ENCODE results near the gene TMEM130. TPM values are rescaled to one million over a fixed set of nuclear protein-coding genes. Genes with fewer than 3 reads are reported as not detected.

TMEM130 gene
- total and polyA plus RNA-seq, 2 donors (not counting 1 experiment from before 2014, with no cell fraction given) = 0.66 to 2.6 TPM

GRCh38 chr7:98899816-98900215, 30.0 kb upstream of the TMEM130 start:
- Histone ChIP-seq H3K9me3 (ENCODE audit: control insufficient read depth, insufficient read depth, low read depth, low read length) (no peaks in the 10 kb centered on the region), H3K4me1 (ENCODE audit: control insufficient read depth, extremely low read depth, insufficient read depth, low read length) (no peaks in the 10 kb centered on the region), H3K4me3 (replicated peaks in 1 of 4; ENCODE audit: control extremely low read depth in 1 of 4, insufficient read depth in 1 of 4, low read depth in 3 of 4, low read length in 4 of 4) (no peak overlapping the region), H3K36me3 (ENCODE audit: control insufficient read depth, insufficient read depth, low read length) (peaks cover 24% of the 10 kb centered on the region), H3K27me3 (ENCODE audit: control insufficient read depth, insufficient read depth, low read length) (no peaks in the 10 kb centered on the region), H3K79me2 (ENCODE audit: control insufficient read depth, insufficient read depth, low read length) (no peaks in the 10 kb centered on the region), H2AFZ (ENCODE audit: low read length) (no peak overlapping the region), H3K27ac (ENCODE audit: insufficient read depth, low read length) (no peak overlapping the region), H3K9ac (ENCODE audit: insufficient read depth, low read length) (no peak overlapping the region), H4K20me1 (ENCODE audit: control insufficient read depth, extremely low read depth, insufficient read depth, low read length) (no peaks in the 10 kb centered on the region), H3K4me2 (ENCODE audit: extremely low read depth, insufficient read depth, low read length) (no peak overlapping the region)
- no peak for DNase-seq (ENCODE audit: low read depth in 2 of 2)
- TF ChIP-seq EZH2 (IDR thresholded peaks at IDR 0.05; ENCODE audit: low read length, missing control alignments) (no peak), CTCF (conservative IDR thresholded peaks at IDR 0.05 in 1 of 2, IDR thresholded peaks at IDR 0.05 in 1 of 2; ENCODE audit: low read depth in 1 of 2, low read length in 2 of 2) (no peak)

- no peak for DNase-seq (ENCODE audit: low read depth in 2 of 2)
- Histone ChIP-seq H3K4me1 (ENCODE audit: control insufficient read depth, extremely low read depth, insufficient read depth, low read length) (no peaks in the 10 kb centered on the region), H3K9me3 (ENCODE audit: control insufficient read depth, insufficient read depth, low read depth, low read length) (no peaks in the 10 kb centered on the region), H3K36me3 (ENCODE audit: control insufficient read depth, insufficient read depth, low read length) (peaks cover 14% of the 10 kb centered on the region), H3K4me3 (replicated peaks in 1 of 4; ENCODE audit: control extremely low read depth in 1 of 4, insufficient read depth in 1 of 4, low read depth in 3 of 4, low read length in 4 of 4) (no peak overlapping the region), H2AFZ (ENCODE audit: low read length) (no peak overlapping the region), H3K27ac (ENCODE audit: insufficient read depth, low read length) (no peak overlapping the region), H3K4me2 (ENCODE audit: extremely low read depth, insufficient read depth, low read length) (no peak overlapping the region), H4K20me1 (ENCODE audit: control insufficient read depth, extremely low read depth, insufficient read depth, low read length) (no peaks in the 10 kb centered on the region), H3K27me3 (ENCODE audit: control insufficient read depth, insufficient read depth, low read length) (no peaks in the 10 kb centered on the region), H3K79me2 (ENCODE audit: control insufficient read depth, insufficient read depth, low read length) (no peaks in the 10 kb centered on the region), H3K9ac (ENCODE audit: insufficient read depth, low read length) (no peak overlapping the region)
- TF ChIP-seq CTCF (conservative IDR thresholded peaks at IDR 0.05 in 1 of 2, IDR thresholded peaks at IDR 0.05 in 1 of 2; ENCODE audit: low read depth in 1 of 2, low read length in 2 of 2) (no peak), EZH2 (IDR thresholded peaks at IDR 0.05; ENCODE audit: low read length, missing control alignments) (no peak)
Observed at GRCh38 chr7:98892609-98893008, 22.8 kb upstream of the TMEM130 start.

GRCh38 chr7:98887038-98887437, 17.2 kb upstream of the TMEM130 start:
- TF ChIP-seq CTCF (conservative IDR thresholded peaks at IDR 0.05 in 1 of 2, IDR thresholded peaks at IDR 0.05 in 1 of 2; ENCODE audit: low read depth in 1 of 2, low read length in 2 of 2) = no peak
- TF ChIP-seq EZH2 (IDR thresholded peaks at IDR 0.05; ENCODE audit: low read length, missing control alignments) = no peak
- Histone ChIP-seq H4K20me1 (ENCODE audit: control insufficient read depth, extremely low read depth, insufficient read depth, low read length) (no peaks in the 10 kb centered on the region), H3K9me3 (ENCODE audit: control insufficient read depth, insufficient read depth, low read depth, low read length) (no peaks in the 10 kb centered on the region), H3K4me2 (ENCODE audit: extremely low read depth, insufficient read depth, low read length) (no peak overlapping the region), H3K27me3 (ENCODE audit: control insufficient read depth, insufficient read depth, low read length) (no peaks in the 10 kb centered on the region), H2AFZ (ENCODE audit: low read length) (no peak overlapping the region), H3K79me2 (ENCODE audit: control insufficient read depth, insufficient read depth, low read length) (peaks cover 6% of the 10 kb centered on the region), H3K36me3 (ENCODE audit: control insufficient read depth, insufficient read depth, low read length) (peaks cover 12% of the 10 kb centered on the region), H3K4me3 (replicated peaks in 1 of 4; ENCODE audit: control extremely low read depth in 1 of 4, insufficient read depth in 1 of 4, low read depth in 3 of 4, low read length in 4 of 4) (no peak overlapping the region), H3K4me1 (ENCODE audit: control insufficient read depth, extremely low read depth, insufficient read depth, low read length) (no peaks in the 10 kb centered on the region), H3K27ac (ENCODE audit: insufficient read depth, low read length) (no peak overlapping the region), H3K9ac (ENCODE audit: insufficient read depth, low read length) (no peak overlapping the region)
- DNase-seq (ENCODE audit: low read depth in 2 of 2) = no peak
